Endodermal cell (in vitro differentiated cells): ENCODE data around the gene ZDHHC17. TPM values are rescaled to one million over a fixed set of nuclear protein-coding genes. Genes with fewer than 3 reads are reported as not detected.
"Not testable (repeated sequence)": the region's sequence is repeated elsewhere in the genome, so short reads cannot be mapped to it uniquely, and the experiment has no call there.

Source experiments
- DNase-seq: peaks from one replicate; pipeline ENCODE4 v3.0.0-alpha.2; 2017
- H3K27ac ChIP-seq: 2 replicates; pipeline ENCODE4 v1.5.1; 2013; ENCODE audit warnings: mild to moderate bottlenecking, low read depth, low read length, moderate library complexity
- H3K27me3 ChIP-seq: 2 replicates; pipeline ENCODE4 v1.6.1; 2013; ENCODE audit warnings: mild to moderate bottlenecking, low read length, moderate library complexity; ENCODE audit not compliant: insufficient read depth, control insufficient read depth, poor library complexity, severe bottlenecking
- H3K36me3 ChIP-seq: 2 replicates; pipeline ENCODE4 v1.7.0; 2013; ENCODE audit warnings: mild to moderate bottlenecking, low read length, moderate library complexity; ENCODE audit not compliant: control insufficient read depth, insufficient read depth
- H3K4me1 ChIP-seq: one replicate; pipeline ENCODE4 v1.7.0; 2013; ENCODE audit warnings: low read length; ENCODE audit not compliant: control insufficient read depth, insufficient read depth
- H3K4me3 ChIP-seq: 2 replicates; pipeline ENCODE4 v1.5.1; 2013; ENCODE audit warnings: mild to moderate bottlenecking, low read length, moderate library complexity
- H3K9ac ChIP-seq: 2 replicates; pipeline ENCODE4 v1.6.1; 2013; ENCODE audit warnings: mild to moderate bottlenecking, low read length, moderate library complexity; ENCODE audit not compliant: poor library complexity, severe bottlenecking; ENCODE audit errors: extremely low read depth
- H3K9me3 ChIP-seq: 2 replicates; pipeline ENCODE4 v1.6.1; 2013; ENCODE audit warnings: mild to moderate bottlenecking, low read length, moderate library complexity; ENCODE audit not compliant: control insufficient read depth
- H3K27ac Mint-ChIP-seq: 2 replicates; pipeline ENCODE4 v1.8.0; 2020; ENCODE audit warnings: mixed read lengths
- H3K27me3 Mint-ChIP-seq: 2 replicates; pipeline ENCODE4 v1.8.0; 2021; ENCODE audit warnings: mild to moderate bottlenecking, mixed read lengths; ENCODE audit not compliant: insufficient read depth
- H3K36me3 Mint-ChIP-seq: 2 replicates; pipeline ENCODE4 v1.8.0; 2020; ENCODE audit warnings: low read depth, mixed read lengths
- H3K4me1 Mint-ChIP-seq: 2 replicates; pipeline ENCODE4 v1.8.0; 2020; ENCODE audit warnings: mixed read lengths
- H3K4me3 Mint-ChIP-seq: 2 replicates; pipeline ENCODE4 v1.8.0; 2020; ENCODE audit warnings: mild to moderate bottlenecking, moderate library complexity, mixed read lengths
- H3K9me3 Mint-ChIP-seq: 2 replicates; pipeline ENCODE4 v1.8.0; 2020; ENCODE audit warnings: mild to moderate bottlenecking, mixed read lengths
- WGBS, 2 experiments: methylation state at CpG; one replicate each; pipeline versions ENCODE4 v1.1.5 to v1.1.7; 2013; ENCODE audit warnings: missing lambda C conversion rate in 2 of 2, mixed read lengths in 1 of 2; ENCODE audit not compliant: insufficient coverage in 1 of 2, insufficient read length in 1 of 2; 5-methylcytosine and 5-hydroxymethylcytosine counted together
- total RNA-seq, 2 donors: library from RNA; stranded (reverse); fragmentation: NEBNext Ultra II Directional in 1 of 2; extraction: Animal tissue kit (Norgen Biotek cat#: 25700) in 1 of 2; gene quantifications; 2 replicates in 1 of 2; 3 replicates in 1 of 2; pipeline ENCODE4 v1.2.1, GENCODE V29; 2021
- TF ChIP-seq, protein P1 (sequence below): fragments of 200-600 bp; sonication (generic); conservative IDR thresholded peaks from 2 replicates; pipeline ENCODE4 v1.5.0; 2021; ENCODE audit warnings: antibody characterized with exemption, mild to moderate bottlenecking

ZDHHC17 gene
- total RNA-seq, 2 donors from 2014 or later: 37.9 to 40.0 TPM

- no peak overlapping the region for H3K27ac ChIP-seq
- Mint-ChIP-seq H3K27ac (no peak overlapping the region), H3K36me3 (peaks cover 8% of the 10 kb centered on the region), H3K9me3 (no peaks in the 10 kb centered on the region), H3K27me3 (no peaks in the 10 kb centered on the region), H3K4me1 (peaks cover 21% of the 10 kb centered on the region), H3K4me3 (no peak overlapping the region)
- no peak overlapping the region for H3K4me3 ChIP-seq
- no peak overlapping the region for H3K9ac ChIP-seq
- WGBS, 2 experiments: 83% methylated on average over 1 of the region's 3 CpGs; no CpG with 5 or more reads in 1 of the 2 experiments
- H3K4me1 ChIP-seq: no peaks in the 10 kb centered on the region
- H3K9me3 ChIP-seq: no peaks in the 10 kb centered on the region
- TF ChIP-seq, protein P1, sequence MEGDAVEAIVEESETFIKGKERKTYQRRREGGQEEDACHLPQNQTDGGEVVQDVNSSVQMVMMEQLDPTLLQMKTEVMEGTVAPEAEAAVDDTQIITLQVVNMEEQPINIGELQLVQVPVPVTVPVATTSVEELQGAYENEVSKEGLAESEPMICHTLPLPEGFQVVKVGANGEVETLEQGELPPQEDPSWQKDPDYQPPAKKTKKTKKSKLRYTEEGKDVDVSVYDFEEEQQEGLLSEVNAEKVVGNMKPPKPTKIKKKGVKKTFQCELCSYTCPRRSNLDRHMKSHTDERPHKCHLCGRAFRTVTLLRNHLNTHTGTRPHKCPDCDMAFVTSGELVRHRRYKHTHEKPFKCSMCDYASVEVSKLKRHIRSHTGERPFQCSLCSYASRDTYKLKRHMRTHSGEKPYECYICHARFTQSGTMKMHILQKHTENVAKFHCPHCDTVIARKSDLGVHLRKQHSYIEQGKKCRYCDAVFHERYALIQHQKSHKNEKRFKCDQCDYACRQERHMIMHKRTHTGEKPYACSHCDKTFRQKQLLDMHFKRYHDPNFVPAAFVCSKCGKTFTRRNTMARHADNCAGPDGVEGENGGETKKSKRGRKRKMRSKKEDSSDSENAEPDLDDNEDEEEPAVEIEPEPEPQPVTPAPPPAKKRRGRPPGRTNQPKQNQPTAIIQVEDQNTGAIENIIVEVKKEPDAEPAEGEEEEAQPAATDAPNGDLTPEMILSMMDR: no peak
- DNase-seq: no peak
- no peaks in the 10 kb centered on the region for H3K36me3 ChIP-seq
- H3K27me3 ChIP-seq: no peaks in the 10 kb centered on the region
These were observed 4.7 kb downstream of the ZDHHC17 start for GRCh38 chr12:76768576-76768975.

- peak overlapping the region; percentile 8 for H3K27ac Mint-ChIP-seq
- H3K36me3 Mint-ChIP-seq: peaks cover 6% of the 10 kb centered on the region
- DNase-seq: no peak
These were observed 13.9 kb downstream of the ZDHHC17 start for GRCh38 chr12:76777765-76778216.

DNA sequence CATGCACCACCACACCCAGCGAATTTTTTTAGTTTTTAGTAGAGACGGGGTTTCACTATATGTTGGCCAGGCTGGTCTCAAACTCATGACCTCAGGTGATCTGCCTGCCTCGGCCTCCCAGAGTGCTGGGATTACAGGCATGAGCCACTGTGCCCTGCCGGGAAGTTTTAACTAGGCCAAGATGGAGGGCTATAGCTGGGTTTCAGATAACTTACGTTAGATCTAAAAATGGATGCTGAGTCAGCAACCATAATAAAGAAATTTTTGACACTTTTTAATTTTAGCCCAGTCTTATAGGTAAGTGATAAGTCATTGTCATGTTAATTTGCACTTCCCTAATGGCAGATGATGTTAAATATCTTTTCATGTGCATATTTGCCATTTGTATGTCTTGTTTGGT is 14.4 kb downstream of the ZDHHC17 start:
- no peak overlapping the region for H3K4me3 ChIP-seq
- peaks cover 9% of the 10 kb centered on the region for H3K4me1 ChIP-seq
- peaks cover 43% of the 10 kb centered on the region for H3K4me1 Mint-ChIP-seq
- no peak overlapping the region for H3K27ac ChIP-seq
- WGBS, 2 experiments: 79 to 88% methylated on average over 4 to 5 of the region's 5 CpGs
- H3K4me3 Mint-ChIP-seq: no peak overlapping the region
- DNase-seq: no peak
- H3K36me3 ChIP-seq: no peaks in the 10 kb centered on the region
- H3K9ac ChIP-seq: no peak overlapping the region
- H3K9me3 Mint-ChIP-seq: peaks cover 1% of the 10 kb centered on the region
- H3K9me3 ChIP-seq: no peaks in the 10 kb centered on the region
- H3K36me3 Mint-ChIP-seq: peaks cover under 1% of the 10 kb centered on the region
- no peaks in the 10 kb centered on the region for H3K27me3 ChIP-seq
- H3K27me3 Mint-ChIP-seq: peaks cover 12% of the 10 kb centered on the region
- TF ChIP-seq, protein P1: no peak
- H3K27ac Mint-ChIP-seq: no peak overlapping the region

More at GRCh38 chr12:76777765-76778216, 13.9 kb downstream of the ZDHHC17 start:
- no peak overlapping the region for H3K9ac ChIP-seq
- H3K27me3 ChIP-seq: no peaks in the 10 kb centered on the region
- Mint-ChIP-seq H3K4me1 (peaks cover 38% of the 10 kb centered on the region), H3K9me3 (peaks cover 1% of the 10 kb centered on the region), H3K4me3 (no peak overlapping the region), H3K27me3 (peaks cover 7% of the 10 kb centered on the region)
- H3K4me3 ChIP-seq: no peak overlapping the region
- no peak overlapping the region for H3K27ac ChIP-seq
- H3K36me3 ChIP-seq: no peaks in the 10 kb centered on the region
- WGBS, 2 experiments: 88 to 93% methylated on average over 5 of the region's 5 CpGs
- TF ChIP-seq, protein P1: no peak
- H3K9me3 ChIP-seq: no peaks in the 10 kb centered on the region
- peaks cover 6% of the 10 kb centered on the region for H3K4me1 ChIP-seq

- Mint-ChIP-seq H3K4me1 (peaks cover 43% of the 10 kb centered on the region), H3K27me3 (peaks cover 21% of the 10 kb centered on the region)
- not testable (repeated sequence) for H3K36me3 Mint-ChIP-seq, DNase-seq, H3K27ac ChIP-seq, H3K4me3 ChIP-seq, H3K4me1 ChIP-seq, H3K9me3 Mint-ChIP-seq, H3K9ac ChIP-seq, H3K27me3 ChIP-seq, H3K36me3 ChIP-seq, H3K4me3 Mint-ChIP-seq, H3K9me3 ChIP-seq, H3K27ac Mint-ChIP-seq
- 93 to 100% methylated on average over 1 to 5 of the region's 5 CpGs for WGBS, 2 experiments
These were observed 15.4 kb downstream of the ZDHHC17 start for GRCh38 chr12:76779310-76779709.
